ENCODE data around the gene NDST3. TPM values are rescaled to one million over a fixed set of nuclear protein-coding genes. Genes with fewer than 3 reads are reported as not detected.

Gene NDST3
- total RNA-seq (0.09 TPM), polyA plus RNA-seq (ENCODE audit: insufficient read depth, low read depth, low replicate concordance) (0.22 TPM)
- long read RNA-seq, donor 1: 0 reads
- long read RNA-seq, donor 2: 0 reads
- long read RNA-seq, donor 3: 0 reads
- long read RNA-seq, donor 4, partial matches to known transcripts: 0 of 1 reads
- long read RNA-seq, donor 4, other reads (novel, unspliced or antisense): 0 of 1 reads
- long read RNA-seq, donor 5: 0 reads
- long read RNA-seq, donor 6, partial matches to known transcripts: 0 of 1 reads
- long read RNA-seq, donor 6, other reads (novel, unspliced or antisense): 0 of 1 reads
- long read RNA-seq, donor 7: 0 reads
- long read RNA-seq, donor 8: 0 reads
- long read RNA-seq, donor 9: 0 reads
- long read RNA-seq, donor 10, partial matches to known transcripts: 0 of 1 reads
- long read RNA-seq, donor 10, other reads (novel, unspliced or antisense): 0 of 1 reads

DNA sequence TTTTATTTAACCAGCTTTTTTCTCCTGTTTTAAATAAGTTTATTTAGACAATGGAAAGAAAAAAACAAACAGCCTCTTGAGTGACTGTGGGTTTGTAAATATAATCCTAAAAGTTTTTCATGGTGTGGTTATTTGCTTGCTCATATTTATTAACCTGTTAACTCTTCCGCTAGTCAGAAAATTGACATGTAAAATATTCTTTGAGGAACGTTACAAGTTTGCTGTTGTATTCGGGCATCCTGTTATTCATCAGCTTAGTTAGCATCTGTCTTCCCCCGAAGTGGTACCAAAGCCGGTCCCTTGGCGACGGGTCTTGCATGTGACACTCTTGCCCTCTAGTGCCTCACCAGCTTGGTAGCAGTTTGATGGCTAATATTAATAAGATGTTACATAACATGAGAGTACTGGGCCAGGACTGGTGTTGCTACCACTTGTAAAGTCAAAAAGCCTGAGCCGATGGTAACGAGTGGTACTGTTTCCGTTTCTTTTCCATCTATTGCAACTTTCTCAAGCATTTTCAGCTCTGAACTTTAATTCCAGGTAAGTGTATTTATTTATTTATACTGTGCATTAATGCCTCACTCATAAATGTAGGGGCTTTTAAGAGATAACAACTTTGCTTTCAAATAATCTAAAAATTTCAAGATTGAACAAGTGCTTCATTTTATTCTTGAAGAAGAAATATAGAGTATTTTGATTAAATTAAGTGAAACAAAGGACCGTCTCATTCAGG lies at the start of gene NDST3:
Gene NDST3, plus strand, starts transcription at position 434 of the 733 bp plus-strand sequence. CDS start 19,425 bp downstream, outside the sequence.
- Histone ChIP-seq H3K4me3 (ENCODE audit: low read length in 3 of 3) (peak within 1 kb of the TSS; percentile 9 to 44 (median 31)), H3K4me1 (ENCODE audit: control insufficient read depth in 2 of 3, insufficient read depth in 2 of 3, low read depth in 1 of 3, low read length in 3 of 3) (no peaks in the 10 kb centered on the region), H3K27me3 (ENCODE audit: control insufficient read depth, insufficient read depth, low read length) (no peaks in the 10 kb centered on the region), H3K36me3 (ENCODE audit: control insufficient read depth in 2 of 3, insufficient read depth in 3 of 3, low read length in 3 of 3) (no peaks in the 10 kb centered on the region), H3K27ac (ENCODE audit: low read depth in 2 of 2, low read length in 2 of 2) (no peak within 1 kb of the TSS), H3K9me3 (ENCODE audit: control insufficient read depth in 2 of 3, insufficient read depth in 1 of 3, low read length in 3 of 3) (no peaks in the 10 kb centered on the region), H3K9ac (ENCODE audit: low read length in 3 of 3) (peak within 1 kb of the TSS in 1 of 3 donors; percentile 2)
- DNase-seq (peak; percentile 64 to 93 (median 87)), FAIRE-seq (no peak)
- intact Hi-C loops (cut with DNase I): no loop called here
- TF ChIP-seq, protein P1, sequence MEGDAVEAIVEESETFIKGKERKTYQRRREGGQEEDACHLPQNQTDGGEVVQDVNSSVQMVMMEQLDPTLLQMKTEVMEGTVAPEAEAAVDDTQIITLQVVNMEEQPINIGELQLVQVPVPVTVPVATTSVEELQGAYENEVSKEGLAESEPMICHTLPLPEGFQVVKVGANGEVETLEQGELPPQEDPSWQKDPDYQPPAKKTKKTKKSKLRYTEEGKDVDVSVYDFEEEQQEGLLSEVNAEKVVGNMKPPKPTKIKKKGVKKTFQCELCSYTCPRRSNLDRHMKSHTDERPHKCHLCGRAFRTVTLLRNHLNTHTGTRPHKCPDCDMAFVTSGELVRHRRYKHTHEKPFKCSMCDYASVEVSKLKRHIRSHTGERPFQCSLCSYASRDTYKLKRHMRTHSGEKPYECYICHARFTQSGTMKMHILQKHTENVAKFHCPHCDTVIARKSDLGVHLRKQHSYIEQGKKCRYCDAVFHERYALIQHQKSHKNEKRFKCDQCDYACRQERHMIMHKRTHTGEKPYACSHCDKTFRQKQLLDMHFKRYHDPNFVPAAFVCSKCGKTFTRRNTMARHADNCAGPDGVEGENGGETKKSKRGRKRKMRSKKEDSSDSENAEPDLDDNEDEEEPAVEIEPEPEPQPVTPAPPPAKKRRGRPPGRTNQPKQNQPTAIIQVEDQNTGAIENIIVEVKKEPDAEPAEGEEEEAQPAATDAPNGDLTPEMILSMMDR (IDR thresholded peaks at IDR 0.05; ENCODE audit: borderline replicate concordance, extremely low read depth, insufficient read depth): peak; percentile 42

DNA sequence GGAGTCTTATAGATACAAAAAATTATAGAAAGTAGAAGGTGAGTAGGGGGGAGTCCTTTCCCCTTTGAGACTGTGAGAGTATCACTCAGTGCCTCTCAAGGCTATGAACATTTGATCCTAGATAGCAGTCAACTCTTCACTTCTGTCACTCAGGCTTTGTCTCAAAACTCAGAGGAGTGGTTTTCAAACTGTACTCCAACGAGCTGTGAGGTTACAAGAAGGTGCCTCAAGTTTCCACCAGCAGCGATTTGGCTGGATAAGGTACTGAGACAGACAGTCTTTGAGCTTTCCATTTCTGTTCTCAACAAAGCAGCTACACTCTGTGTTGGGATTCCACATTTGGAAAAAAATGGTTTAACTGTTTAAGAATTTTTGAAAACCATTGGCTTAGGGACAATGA lies 48.0 kb upstream of the NDST3 start:
- Histone ChIP-seq H3K4me3 (ENCODE audit: low read length in 3 of 3) (no peak overlapping the region), H3K9ac (ENCODE audit: low read length in 3 of 3) (no peak overlapping the region), H3K27ac (ENCODE audit: low read depth in 2 of 2, low read length in 2 of 2) (no peak overlapping the region), H3K36me3 (ENCODE audit: control insufficient read depth in 2 of 3, insufficient read depth in 3 of 3, low read length in 3 of 3) (no peaks in the 10 kb centered on the region), H3K9me3 (ENCODE audit: control insufficient read depth in 2 of 3, insufficient read depth in 1 of 3, low read length in 3 of 3) (no peaks in the 10 kb centered on the region), H3K4me1 (ENCODE audit: control insufficient read depth in 2 of 3, insufficient read depth in 2 of 3, low read depth in 1 of 3, low read length in 3 of 3) (no peaks in the 10 kb centered on the region), H3K27me3 (ENCODE audit: control insufficient read depth, insufficient read depth, low read length) (no peaks in the 10 kb centered on the region)
- TF ChIP-seq, protein P1 (IDR thresholded peaks at IDR 0.05; ENCODE audit: borderline replicate concordance, extremely low read depth, insufficient read depth): no peak
- DNase-seq (no peak), FAIRE-seq (no peak)
- intact Hi-C loops (cut with DNase I): no loop called here

DNA sequence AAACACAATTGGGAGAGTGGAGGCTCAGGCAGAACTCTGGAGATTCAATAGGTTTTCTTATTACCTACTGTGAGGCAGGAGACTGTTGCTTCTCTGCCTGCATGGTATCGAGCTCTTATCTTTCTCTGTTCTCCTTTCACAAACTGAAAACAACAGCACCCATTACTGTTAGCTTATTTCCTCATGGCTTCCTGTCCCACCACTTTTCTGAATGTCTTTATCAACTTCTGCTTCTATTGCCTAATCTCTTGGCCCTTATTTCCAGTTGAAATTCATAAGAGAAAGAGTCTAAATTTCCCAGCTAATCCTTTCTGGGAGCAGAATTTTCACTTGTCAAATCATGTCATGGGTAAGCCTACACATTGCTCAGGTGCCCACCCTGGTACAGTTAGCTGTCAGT lies 46.8 kb upstream of the NDST3 start:
- FAIRE-seq (no peak), DNase-seq (no peak)
- no peaks in the 10 kb centered on the region for H3K4me1 ChIP-seq (ENCODE audit: control insufficient read depth in 2 of 3, insufficient read depth in 2 of 3, low read depth in 1 of 3, low read length in 3 of 3)

More for the DNA sequence above, 46.8 kb upstream of the NDST3 start:
- Histone ChIP-seq H3K27me3 (ENCODE audit: control insufficient read depth, insufficient read depth, low read length) (no peaks in the 10 kb centered on the region), H3K4me3 (ENCODE audit: low read length in 3 of 3) (no peak overlapping the region), H3K9ac (ENCODE audit: low read length in 3 of 3) (no peak overlapping the region), H3K9me3 (ENCODE audit: control insufficient read depth in 2 of 3, insufficient read depth in 1 of 3, low read length in 3 of 3) (no peaks in the 10 kb centered on the region), H3K27ac (ENCODE audit: low read depth in 2 of 2, low read length in 2 of 2) (no peak overlapping the region), H3K36me3 (ENCODE audit: control insufficient read depth in 2 of 3, insufficient read depth in 3 of 3, low read length in 3 of 3) (no peaks in the 10 kb centered on the region)
- TF ChIP-seq, protein P1 (IDR thresholded peaks at IDR 0.05; ENCODE audit: borderline replicate concordance, extremely low read depth, insufficient read depth): no peak
- intact Hi-C loops (cut with DNase I): no loop called here

Measured in kidney (tissue), 22 donors.